ENCODE data around the gene TAB2.

TAB2 gene

GRCh38 chr6:149285626-149286025 is 31.9 kb upstream of the TAB2 start:
- H3K4me3 ChIP-seq (ENCODE audit: low read length) = no peak overlapping the region
- H3K27me3 ChIP-seq (ENCODE audit: control insufficient read depth, low read length) = peaks cover 12% of the 10 kb centered on the region
- H3K27ac ChIP-seq (ENCODE audit: low read depth, low read length) = no peak overlapping the region
- H3F3A ChIP-seq (ENCODE audit: control insufficient read depth, insufficient read depth) = no peaks in the 10 kb centered on the region
- H3K4me2 ChIP-seq (ENCODE audit: low read length) = no peak overlapping the region
- no peaks in the 10 kb centered on the region for H3K4me1 ChIP-seq (ENCODE audit: control insufficient read depth, low read length)
- H3K79me2 ChIP-seq (ENCODE audit: control insufficient read depth, low read length) = no peaks in the 10 kb centered on the region
- H3K36me3 ChIP-seq (ENCODE audit: control insufficient read depth, low read length) = no peaks in the 10 kb centered on the region
- H4K20me1 ChIP-seq (ENCODE audit: control insufficient read depth, insufficient read depth, low read depth, low read length) = no peaks in the 10 kb centered on the region
- H3K9me2 ChIP-seq (replicated peaks; ENCODE audit: control insufficient read depth, low read length) = no peaks in the 10 kb centered on the region
- H3K9me3 ChIP-seq (ENCODE audit: control insufficient read depth, insufficient read depth, low read length) = no peaks in the 10 kb centered on the region
- TF ChIP-seq, protein P1, sequence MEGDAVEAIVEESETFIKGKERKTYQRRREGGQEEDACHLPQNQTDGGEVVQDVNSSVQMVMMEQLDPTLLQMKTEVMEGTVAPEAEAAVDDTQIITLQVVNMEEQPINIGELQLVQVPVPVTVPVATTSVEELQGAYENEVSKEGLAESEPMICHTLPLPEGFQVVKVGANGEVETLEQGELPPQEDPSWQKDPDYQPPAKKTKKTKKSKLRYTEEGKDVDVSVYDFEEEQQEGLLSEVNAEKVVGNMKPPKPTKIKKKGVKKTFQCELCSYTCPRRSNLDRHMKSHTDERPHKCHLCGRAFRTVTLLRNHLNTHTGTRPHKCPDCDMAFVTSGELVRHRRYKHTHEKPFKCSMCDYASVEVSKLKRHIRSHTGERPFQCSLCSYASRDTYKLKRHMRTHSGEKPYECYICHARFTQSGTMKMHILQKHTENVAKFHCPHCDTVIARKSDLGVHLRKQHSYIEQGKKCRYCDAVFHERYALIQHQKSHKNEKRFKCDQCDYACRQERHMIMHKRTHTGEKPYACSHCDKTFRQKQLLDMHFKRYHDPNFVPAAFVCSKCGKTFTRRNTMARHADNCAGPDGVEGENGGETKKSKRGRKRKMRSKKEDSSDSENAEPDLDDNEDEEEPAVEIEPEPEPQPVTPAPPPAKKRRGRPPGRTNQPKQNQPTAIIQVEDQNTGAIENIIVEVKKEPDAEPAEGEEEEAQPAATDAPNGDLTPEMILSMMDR (IDR thresholded peaks at IDR 0.05; ENCODE audit: low read depth, low read length, poor library complexity, severe bottlenecking) = no peak
- no peak for TF ChIP-seq EZH2phosphoT487 (IDR thresholded peaks at IDR 0.05; ENCODE audit: borderline replicate concordance, low read length)

GRCh38 chr6:149286905-149287304 is 30.6 kb upstream of the TAB2 start:
- no peaks in the 10 kb centered on the region for H3K36me3 ChIP-seq (ENCODE audit: control insufficient read depth, low read length)
- no peaks in the 10 kb centered on the region for H3F3A ChIP-seq (ENCODE audit: control insufficient read depth, insufficient read depth)
- H3K9me2 ChIP-seq (replicated peaks; ENCODE audit: control insufficient read depth, low read length) = no peaks in the 10 kb centered on the region
- TF ChIP-seq, protein P1 (IDR thresholded peaks at IDR 0.05; ENCODE audit: low read depth, low read length, poor library complexity, severe bottlenecking) = no peak
- TF ChIP-seq EZH2phosphoT487 (IDR thresholded peaks at IDR 0.05; ENCODE audit: borderline replicate concordance, low read length) = no peak
- H3K79me2 ChIP-seq (ENCODE audit: control insufficient read depth, low read length) = no peaks in the 10 kb centered on the region
- peaks cover 12% of the 10 kb centered on the region for H3K27me3 ChIP-seq (ENCODE audit: control insufficient read depth, low read length)
- H3K27ac ChIP-seq (ENCODE audit: low read depth, low read length) = no peak overlapping the region
- no peaks in the 10 kb centered on the region for H4K20me1 ChIP-seq (ENCODE audit: control insufficient read depth, insufficient read depth, low read depth, low read length)
- H3K4me2 ChIP-seq (ENCODE audit: low read length) = no peak overlapping the region
- H3K9me3 ChIP-seq (ENCODE audit: control insufficient read depth, insufficient read depth, low read length) = no peaks in the 10 kb centered on the region
- H3K4me3 ChIP-seq (ENCODE audit: low read length) = no peak overlapping the region
- no peaks in the 10 kb centered on the region for H3K4me1 ChIP-seq (ENCODE audit: control insufficient read depth, low read length)

- no peaks in the 10 kb centered on the region for H3K36me3 ChIP-seq (ENCODE audit: control insufficient read depth, low read length)
- TF ChIP-seq EZH2phosphoT487 (IDR thresholded peaks at IDR 0.05; ENCODE audit: borderline replicate concordance, low read length) = no peak
- TF ChIP-seq, protein P1 (IDR thresholded peaks at IDR 0.05; ENCODE audit: low read depth, low read length, poor library complexity, severe bottlenecking) = no peak
- H4K20me1 ChIP-seq (ENCODE audit: control insufficient read depth, insufficient read depth, low read depth, low read length) = no peaks in the 10 kb centered on the region
- H3K4me1 ChIP-seq (ENCODE audit: control insufficient read depth, low read length) = no peaks in the 10 kb centered on the region
- H3K79me2 ChIP-seq (ENCODE audit: control insufficient read depth, low read length) = no peaks in the 10 kb centered on the region
- H3F3A ChIP-seq (ENCODE audit: control insufficient read depth, insufficient read depth) = no peaks in the 10 kb centered on the region
- no peaks in the 10 kb centered on the region for H3K9me2 ChIP-seq (replicated peaks; ENCODE audit: control insufficient read depth, low read length)
- H3K9me3 ChIP-seq (ENCODE audit: control insufficient read depth, insufficient read depth, low read length) = no peaks in the 10 kb centered on the region
- H3K4me3 ChIP-seq (ENCODE audit: low read length) = no peak overlapping the region
- no peak overlapping the region for H3K27ac ChIP-seq (ENCODE audit: low read depth, low read length)
- H3K27me3 ChIP-seq (ENCODE audit: control insufficient read depth, low read length) = peaks cover 11% of the 10 kb centered on the region
- no peak overlapping the region for H3K4me2 ChIP-seq (ENCODE audit: low read length)
These were observed 28.2 kb upstream of the TAB2 start for GRCh38 chr6:149289192-149289781.

Measured in DOHH2 (cell line).